GM19452 (cell line): ENCODE data around the gene COX4I2.

ENCODE experiments used
- ATAC-seq: cut with Tn5 transposase; IDR thresholded peaks from one replicate; pipeline ENCODE4 v1.9.1; 2021; ENCODE audit not compliant: unreplicated experiment

The COX4I2 gene

GRCh38 chr20:31693987-31694661 is 56.4 kb downstream of the COX4I2 start:
- no peak for ATAC-seq
